Uterus (tissue), 2 donors: ENCODE measurements around the gene RD3L.

ENCODE experiments used
- POLR2A ChIP-seq, 2 donors: fragments of 450-650 bp; IDR thresholded peaks; one replicate each; pipeline ENCODE4 v1.6.1; 2016; ENCODE audit warnings: antibody characterized with exemption in 2 of 2, mild to moderate bottlenecking in 1 of 2, moderate library complexity in 1 of 2
- TF ChIP-seq, protein P1 (sequence below), 4 experiments: fragments of 200-600 bp in 2 of 4; fragments of 450-650 bp in 2 of 4; sonication (generic) in 2 of 4; IDR thresholded peaks; one replicate each; pipeline ENCODE4 v1.5.1; 2016 to 2019; ENCODE audit warnings: antibody characterized with exemption in 4 of 4, mild to moderate bottlenecking in 2 of 4, moderate library complexity in 1 of 4

DNA sequence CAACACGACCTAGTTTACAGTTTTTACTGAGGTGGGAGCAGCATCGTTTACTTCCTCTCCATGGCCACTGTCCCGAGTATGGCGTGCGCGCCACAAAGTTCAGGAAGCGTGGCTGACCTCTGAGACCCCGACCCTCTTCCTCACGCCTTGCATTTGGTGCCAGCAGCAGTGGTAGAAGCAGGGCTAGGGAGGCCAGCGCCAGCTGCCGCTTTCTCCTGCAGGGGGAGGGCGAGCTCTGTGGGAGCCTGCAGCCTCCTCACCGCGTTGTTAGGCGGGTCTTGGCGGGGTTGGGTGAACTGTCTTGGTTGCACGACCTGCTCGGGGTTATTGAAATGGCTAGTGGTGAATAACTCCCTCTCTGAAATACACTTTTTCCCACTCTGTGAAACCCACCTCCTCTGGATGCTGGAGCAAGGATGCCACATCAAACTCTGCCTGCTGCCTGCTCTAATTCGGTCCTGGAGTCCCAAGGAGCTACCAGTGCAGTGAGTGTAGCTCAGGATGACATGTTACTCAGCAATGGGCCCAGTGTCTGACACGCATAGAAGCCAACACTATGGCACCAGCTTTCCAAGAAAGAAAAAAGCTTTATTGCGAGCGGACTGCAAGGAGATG lies 36.4 kb downstream of the RD3L start:
- no peak for TF ChIP-seq POLR2A (IDR thresholded peaks at IDR 0.05)
- TF ChIP-seq, protein P1, sequence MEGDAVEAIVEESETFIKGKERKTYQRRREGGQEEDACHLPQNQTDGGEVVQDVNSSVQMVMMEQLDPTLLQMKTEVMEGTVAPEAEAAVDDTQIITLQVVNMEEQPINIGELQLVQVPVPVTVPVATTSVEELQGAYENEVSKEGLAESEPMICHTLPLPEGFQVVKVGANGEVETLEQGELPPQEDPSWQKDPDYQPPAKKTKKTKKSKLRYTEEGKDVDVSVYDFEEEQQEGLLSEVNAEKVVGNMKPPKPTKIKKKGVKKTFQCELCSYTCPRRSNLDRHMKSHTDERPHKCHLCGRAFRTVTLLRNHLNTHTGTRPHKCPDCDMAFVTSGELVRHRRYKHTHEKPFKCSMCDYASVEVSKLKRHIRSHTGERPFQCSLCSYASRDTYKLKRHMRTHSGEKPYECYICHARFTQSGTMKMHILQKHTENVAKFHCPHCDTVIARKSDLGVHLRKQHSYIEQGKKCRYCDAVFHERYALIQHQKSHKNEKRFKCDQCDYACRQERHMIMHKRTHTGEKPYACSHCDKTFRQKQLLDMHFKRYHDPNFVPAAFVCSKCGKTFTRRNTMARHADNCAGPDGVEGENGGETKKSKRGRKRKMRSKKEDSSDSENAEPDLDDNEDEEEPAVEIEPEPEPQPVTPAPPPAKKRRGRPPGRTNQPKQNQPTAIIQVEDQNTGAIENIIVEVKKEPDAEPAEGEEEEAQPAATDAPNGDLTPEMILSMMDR (IDR thresholded peaks at IDR 0.05), result no peak
